ENCODE measurements around the gene AGAP1. TPM values are rescaled to one million over a fixed set of nuclear protein-coding genes. Genes with fewer than 3 reads are reported as not detected.

The AGAP1 gene
- total RNA-seq, 1 experiment from 2014 or later, result 25.8 TPM

- H3K4me2 ChIP-seq (ENCODE audit: insufficient read depth, insufficient read length, low read length), result no peak overlapping the region
- no peaks in the 10 kb centered on the region for H3K79me2 ChIP-seq (ENCODE audit: insufficient read depth, low read length)
- H3K9me3 ChIP-seq (ENCODE audit: control insufficient read depth, low read depth, low read length), result no peaks in the 10 kb centered on the region
- peak overlapping the region in 2 of 3 experiments; percentile 36 to 78; a peak in 2 of 7 replicates for H3K27ac Mint-ChIP-seq
- H3K4me3 Mint-ChIP-seq, result no peak overlapping the region
- H2BK15ac ChIP-seq (ENCODE audit: low read depth, low read length), result no peak overlapping the region
- H3K79me1 ChIP-seq (ENCODE audit: insufficient read depth, low read depth, low read length, poor library complexity, severe bottlenecking), result no peaks in the 10 kb centered on the region
- no peak overlapping the region for H3T11ph ChIP-seq (ENCODE audit: low read length)
- peaks cover 9 to 16% (median 9%) of the 10 kb centered on the region in 3 experiments for H3K36me3 Mint-ChIP-seq (ENCODE audit: insufficient read depth in 1 of 3, low read depth in 3 of 3)
- H4K91ac ChIP-seq (ENCODE audit: insufficient read length, low read depth, low read length), result no peak overlapping the region
- no peak for DNase-seq
- H3K27me3 Mint-ChIP-seq (ENCODE audit: low read depth), result no peaks in the 10 kb centered on the region
- H3K14ac ChIP-seq (ENCODE audit: insufficient read depth, low read length), result no peak overlapping the region
- peaks cover 29 to 43% of the 10 kb centered on the region in 2 experiments for H3K4me1 Mint-ChIP-seq
- peaks cover 9% of the 10 kb centered on the region; the same call in 1 of the 2 replicates for H3K4me1 ChIP-seq (ENCODE audit: insufficient read depth, low read length)
- H3K23ac ChIP-seq (ENCODE audit: insufficient read length, low read depth, low read length), result no peak overlapping the region
- H2AK5ac ChIP-seq (ENCODE audit: insufficient read length, low read length), result no peak overlapping the region
- no peak overlapping the region for H4K5ac ChIP-seq (ENCODE audit: insufficient read length, low read depth, low read length)
- no peak overlapping the region for H3K9ac ChIP-seq (ENCODE audit: extremely low read depth, insufficient read length, low read length)
- H3K23me2 ChIP-seq (ENCODE audit: insufficient read length, low read depth, low read length, poor library complexity, severe bottlenecking), result no peaks in the 10 kb centered on the region
- no peaks in the 10 kb centered on the region for H3K27me3 ChIP-seq (ENCODE audit: insufficient read depth, low read length)
- no peak overlapping the region for H4K8ac ChIP-seq (replicated peaks; ENCODE audit: insufficient read length, low read depth, low read length)
- no peak overlapping the region for H3K18ac ChIP-seq (ENCODE audit: insufficient read length, low read depth, low read length)
- H3K56ac ChIP-seq (ENCODE audit: insufficient read length, low read depth, low read length), result no peak overlapping the region
- no peak overlapping the region for H2BK12ac ChIP-seq (ENCODE audit: insufficient read length, low read depth, low read length)
- H3K4ac ChIP-seq (ENCODE audit: low read depth, low read length), result no peak overlapping the region
- no peak overlapping the region for H2AFZ ChIP-seq (ENCODE audit: low read length)
- TF ChIP-seq CTCF (conservative IDR thresholded peaks at IDR 0.05), result no peak
- WGBS (ENCODE audit: extremely low coverage, insufficient read length, low lambda C conversion rate), result no CpG with 5 or more reads among the region's 4 CpGs
- H2BK5ac ChIP-seq (ENCODE audit: insufficient read length, low read length), result no peak overlapping the region
- peaks cover 8% of the 10 kb centered on the region in 2 experiments; a peak in 4 of 5 replicates for H3K9me3 Mint-ChIP-seq
- H2BK20ac ChIP-seq (ENCODE audit: low read depth, low read length, poor library complexity, severe bottlenecking), result no peak overlapping the region
- H2BK120ac ChIP-seq (ENCODE audit: low read depth, low read length, poor library complexity, severe bottlenecking), result no peak overlapping the region
- H3K27ac ChIP-seq (ENCODE audit: insufficient read length, low read depth, low read length), result no peak overlapping the region
- H4K20me1 ChIP-seq (ENCODE audit: control insufficient read depth, insufficient read depth, insufficient read length), result no peaks in the 10 kb centered on the region
Observed at GRCh38 chr2:235866373-235866772, 372.5 kb downstream of the AGAP1 start.

Data from H9 (cell line).